A673 (cell line): ENCODE results near the gene PWWP2B. TPM values are rescaled to one million over a fixed set of nuclear protein-coding genes. Genes with fewer than 3 reads are reported as not detected.
"Not testable (repeated sequence)": the region's sequence is repeated elsewhere in the genome, so short reads cannot be mapped to it uniquely, and the experiment has no call there.

Experiments
- BruUV-seq: library from RNA; stranded (reverse); fragments of 400-500 nt; replicated peaks from 2 replicates; lab custom pipeline; 2021; lab: Mats Ljungman, UMichigan
- CTCF ChIA-PET: fragments of 300-600 bp; sonication (Branson Sonifier 250); formaldehyde crosslinking; loops from one replicate; lab custom pipeline; 2022; ENCODE audit warnings: antibody characterized with exemption; lab: Charles Lee
- POLR2A ChIA-PET: fragments of 300-600 bp; sonication (Branson Sonifier 250); formaldehyde crosslinking; loops from one replicate; lab custom pipeline; 2022; ENCODE audit warnings: antibody characterized with exemption; ENCODE audit not compliant: low non-redundant PET; lab: Charles Lee
- DNase-seq: peaks from one replicate; pipeline ENCODE4 v3.0.0-alpha.2; 2015; ENCODE audit warnings: low spot score
- H3K27ac ChIP-seq: fragments of 200-600 bp; sonication (generic); 2 replicates; pipeline ENCODE4 v1.5.1; 2016; ENCODE audit warnings: mixed run types, low read depth, mild to moderate bottlenecking, mixed read lengths, antibody characterized with exemption, low read length; ENCODE audit not compliant: poor library complexity, severe bottlenecking
- H3K27me3 ChIP-seq: fragments of 200-600 bp; sonication (generic); replicated peaks from 2 replicates; pipeline ENCODE4 v1.6.1; 2017; ENCODE audit warnings: mixed run types, low read depth, mild to moderate bottlenecking, mixed read lengths, antibody characterized with exemption, low read length; ENCODE audit not compliant: insufficient read depth, poor library complexity
- H3K36me3 ChIP-seq: fragments of 200-600 bp; sonication (generic); 2 replicates; pipeline ENCODE4 v1.6.1; 2016; ENCODE audit warnings: mixed run types, mild to moderate bottlenecking, mixed read lengths, antibody characterized with exemption, low read length; ENCODE audit not compliant: insufficient read depth, poor library complexity, severe bottlenecking
- H3K4me1 ChIP-seq: fragments of 200-600 bp; sonication (generic); 2 replicates; pipeline ENCODE4 v1.6.1; 2017; ENCODE audit warnings: mixed run types, mild to moderate bottlenecking, mixed read lengths, antibody characterized with exemption, low read length; ENCODE audit not compliant: insufficient read depth, poor library complexity, severe bottlenecking
- H3K4me3 ChIP-seq: fragments of 200-600 bp; sonication (generic); 2 replicates; pipeline ENCODE4 v1.5.1; 2016; ENCODE audit warnings: low read depth, mixed run types, mild to moderate bottlenecking, mixed read lengths, low read length; ENCODE audit not compliant: poor library complexity, severe bottlenecking
- H3K9me3 ChIP-seq: fragments of 200-600 bp; sonication (generic); 2 replicates; pipeline ENCODE4 v1.6.1; 2016; ENCODE audit warnings: mixed run types, low read depth, mild to moderate bottlenecking, mixed read lengths, antibody characterized with exemption, low read length; ENCODE audit not compliant: poor library complexity, severe bottlenecking
- EZH2 ChIP-seq: fragments of 200-600 bp; sonication (generic); IDR thresholded peaks from 2 replicates; pipeline ENCODE4 v1.6.1; 2017; ENCODE audit warnings: borderline replicate concordance, low read depth, mild to moderate bottlenecking, mixed read lengths, antibody characterized with exemption, low read length; ENCODE audit not compliant: poor library complexity, severe bottlenecking
- intact Hi-C: fragments of 100-400 bp; cut with micrococcal nuclease; formaldehyde crosslinking; loops from one replicate; pipeline ENCODE4 v1.10.0; 2022; ENCODE audit not compliant: unreplicated experiment
- total RNA-seq: library from RNA; stranded (reverse); gene quantifications from 2 replicates; pipeline ENCODE4 v1.2.3, GENCODE V29; 2021
- TF ChIP-seq, protein P1 (sequence below): fragments of 300-800, 200-600 bp; sonication (generic); conservative IDR thresholded peaks from 2 replicates; pipeline ENCODE4 v1.5.1; 2017; ENCODE audit warnings: low read depth, mild to moderate bottlenecking, antibody characterized with exemption, low read length, moderate library complexity, mixed read lengths

PWWP2B gene
- total RNA-seq, 1 experiment from 2014 or later = 18.6 TPM

DNA sequence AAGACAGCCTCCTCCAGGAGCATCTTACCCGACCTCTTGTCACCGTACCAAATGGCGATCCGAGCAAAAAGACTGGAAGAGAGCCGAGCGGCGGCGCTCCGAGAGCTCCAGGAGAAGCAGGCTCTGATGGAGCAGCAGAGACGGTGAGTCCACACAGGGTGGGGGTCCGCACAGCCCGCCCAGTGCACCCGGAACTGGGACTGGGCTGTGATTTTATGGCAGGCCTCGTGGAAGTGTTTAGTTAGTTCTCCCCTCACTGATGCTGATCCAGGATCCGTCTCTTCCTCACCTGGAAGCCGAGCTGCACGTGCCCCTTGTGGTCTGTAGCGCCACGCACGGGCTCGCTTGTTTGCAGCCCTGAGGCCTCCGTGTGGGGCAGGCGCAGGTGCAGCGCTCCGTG is 45.4 kb upstream of the PWWP2B start:
- Histone ChIP-seq H3K27me3 (no peaks in the 10 kb centered on the region), H3K27ac (no peak overlapping the region), H3K36me3 (no peaks in the 10 kb centered on the region), H3K4me1 (no peaks in the 10 kb centered on the region), H3K9me3 (no peaks in the 10 kb centered on the region), H3K4me3 (no peak overlapping the region)
- no TSS peak for BruUV-seq
- intact Hi-C loops = loop anchor here (1.0 kb wide), 1 partner anchor 128 kb away; no protein-coding TSS in a partner anchor
- ChIA-PET POLR2A (no interaction called here), CTCF (no interaction called here)
- TF ChIP-seq EZH2 = no peak
- TF ChIP-seq, protein P1, sequence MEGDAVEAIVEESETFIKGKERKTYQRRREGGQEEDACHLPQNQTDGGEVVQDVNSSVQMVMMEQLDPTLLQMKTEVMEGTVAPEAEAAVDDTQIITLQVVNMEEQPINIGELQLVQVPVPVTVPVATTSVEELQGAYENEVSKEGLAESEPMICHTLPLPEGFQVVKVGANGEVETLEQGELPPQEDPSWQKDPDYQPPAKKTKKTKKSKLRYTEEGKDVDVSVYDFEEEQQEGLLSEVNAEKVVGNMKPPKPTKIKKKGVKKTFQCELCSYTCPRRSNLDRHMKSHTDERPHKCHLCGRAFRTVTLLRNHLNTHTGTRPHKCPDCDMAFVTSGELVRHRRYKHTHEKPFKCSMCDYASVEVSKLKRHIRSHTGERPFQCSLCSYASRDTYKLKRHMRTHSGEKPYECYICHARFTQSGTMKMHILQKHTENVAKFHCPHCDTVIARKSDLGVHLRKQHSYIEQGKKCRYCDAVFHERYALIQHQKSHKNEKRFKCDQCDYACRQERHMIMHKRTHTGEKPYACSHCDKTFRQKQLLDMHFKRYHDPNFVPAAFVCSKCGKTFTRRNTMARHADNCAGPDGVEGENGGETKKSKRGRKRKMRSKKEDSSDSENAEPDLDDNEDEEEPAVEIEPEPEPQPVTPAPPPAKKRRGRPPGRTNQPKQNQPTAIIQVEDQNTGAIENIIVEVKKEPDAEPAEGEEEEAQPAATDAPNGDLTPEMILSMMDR = no peak
- DNase-seq = no peak

DNA sequence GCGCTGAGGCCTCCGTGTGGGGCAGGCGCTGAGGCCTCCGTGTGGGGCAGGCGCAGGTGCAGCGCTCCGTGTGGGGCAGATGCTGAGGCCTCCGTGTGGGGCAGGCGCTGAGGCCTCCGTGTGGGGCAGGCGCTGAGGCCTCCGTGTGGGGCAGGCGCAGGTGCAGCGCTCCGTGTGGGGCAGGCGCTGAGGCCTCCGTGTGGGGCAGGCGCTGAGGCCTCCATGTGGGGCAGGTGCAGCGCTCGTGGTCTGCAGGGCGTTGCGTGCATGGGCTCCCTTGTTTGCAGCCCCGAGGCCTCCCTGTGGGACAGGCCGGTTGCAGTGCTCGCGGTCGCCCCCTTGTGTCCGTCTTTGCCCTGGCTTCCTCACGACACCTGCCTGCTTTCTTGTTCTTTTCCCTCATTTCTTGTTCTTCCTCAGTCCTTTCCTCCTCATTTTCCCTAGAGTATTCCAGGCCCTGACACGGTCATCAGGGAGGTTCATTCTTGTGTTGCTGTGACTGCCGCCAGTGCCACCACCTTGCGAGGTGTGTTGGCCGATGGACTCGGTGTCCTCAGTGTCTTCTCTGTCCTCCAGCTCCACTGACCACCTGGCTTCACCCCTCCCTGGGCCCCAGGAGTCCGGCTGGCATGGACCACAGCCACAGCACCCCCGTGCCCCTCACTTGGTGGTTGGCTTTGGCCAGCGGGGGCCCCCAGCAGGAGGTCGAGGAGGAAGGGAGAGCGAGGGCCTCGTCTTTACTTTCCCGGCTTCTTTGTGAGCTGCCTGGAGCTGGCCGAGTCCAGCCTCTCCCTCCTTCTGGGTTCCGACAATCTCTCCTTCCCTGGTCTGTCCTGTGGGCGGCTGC is 44.3 kb upstream of the PWWP2B start:
- BruUV-seq, H3K4me3 ChIP-seq, CTCF ChIA-PET, POLR2A ChIA-PET, H3K4me1 ChIP-seq, H3K36me3 ChIP-seq, H3K27me3 ChIP-seq, H3K27ac ChIP-seq, H3K9me3 ChIP-seq: not testable (repeated sequence)
- TF ChIP-seq, protein P1 = peak; percentile 81
- DNase-seq = peak; percentile 62
- intact Hi-C loops = loop anchor here (1.0 kb wide), 1 partner anchor 129 kb away; no protein-coding TSS in a partner anchor

DNA sequence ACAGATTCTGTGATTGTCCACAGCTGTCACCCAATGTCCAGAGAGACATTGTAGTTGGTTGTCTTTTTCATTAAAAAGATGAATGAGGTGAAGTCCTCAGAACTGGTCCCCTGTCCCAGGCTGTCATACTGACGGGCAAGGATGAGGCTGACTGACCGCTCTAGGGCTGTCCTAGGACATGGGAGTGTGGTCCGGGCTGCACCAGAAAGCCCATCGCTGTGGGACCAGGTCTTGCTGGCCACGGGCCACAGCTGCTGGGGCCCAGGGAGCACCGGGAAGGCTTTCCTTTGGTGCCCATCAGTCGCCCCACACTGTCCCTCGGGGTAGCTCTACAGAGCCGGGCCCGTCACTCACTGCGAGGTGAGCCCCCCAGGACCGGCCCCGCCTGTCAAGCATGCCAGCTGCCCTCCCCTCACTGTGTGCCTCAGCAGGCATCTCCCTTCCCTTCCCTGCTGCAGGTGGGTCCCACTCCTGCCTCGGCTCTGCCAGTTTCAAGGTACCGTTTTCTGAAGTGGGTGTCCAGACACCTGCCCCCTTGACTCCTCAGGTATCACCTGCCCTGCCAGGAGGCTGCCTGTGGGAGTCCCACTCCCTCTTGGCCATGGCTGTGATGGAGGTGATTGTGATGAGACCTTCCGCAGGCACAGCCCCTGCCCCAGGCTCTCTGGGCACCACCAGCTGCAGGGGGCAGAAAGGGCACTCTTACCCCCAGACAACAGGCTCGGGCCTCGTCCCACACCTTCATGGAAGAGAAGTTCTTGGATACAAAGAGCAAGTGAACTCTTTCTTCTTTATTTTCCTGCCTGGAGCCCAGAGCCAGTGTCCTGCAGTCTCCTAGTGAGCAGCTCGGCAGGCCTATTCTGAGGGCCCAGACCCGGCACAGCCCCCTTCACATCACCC is 43.3 kb upstream of the PWWP2B start:
- DNase-seq = no peak
- TF ChIP-seq, protein P1 = no peak
- no peak for TF ChIP-seq EZH2
- no peaks in the 10 kb centered on the region for H3K4me1 ChIP-seq
- no peak overlapping the region for H3K27ac ChIP-seq
- no peaks in the 10 kb centered on the region for H3K9me3 ChIP-seq
- no peak overlapping the region for H3K4me3 ChIP-seq
- BruUV-seq = no TSS peak
- H3K36me3 ChIP-seq = no peaks in the 10 kb centered on the region
- ChIA-PET POLR2A (no interaction called here), CTCF (no interaction called here)
- H3K27me3 ChIP-seq = no peaks in the 10 kb centered on the region
- intact Hi-C loops = no loop called here
